K562 (cell line): Measurements from ENCODE around the gene TREX2. TPM values are rescaled to one million over a fixed set of nuclear protein-coding genes. Genes with fewer than 3 reads are reported as not detected.

Source experiments
- MBD2 ChIP-seq: sonication (generic); IDR thresholded peaks from 2 replicates; pipeline ENCODE4 v1.6.1; 2016; ENCODE audit warnings: low read depth, borderline replicate concordance
- MTA1 ChIP-seq: fragments of 450-650 bp; IDR thresholded peaks from 2 replicates; pipeline ENCODE4 v1.6.1; 2017; ENCODE audit warnings: borderline replicate concordance
- SIRT6 ChIP-seq: IDR thresholded peaks from one replicate; pipeline ENCODE4 v1.6.1; 2012; ENCODE audit warnings: low read depth, mild to moderate bottlenecking, control low read depth, inconsistent platforms, low read length, moderate library complexity
- SIX5 ChIP-seq, 2 experiments: IDR thresholded peaks; 2 replicates each; pipeline ENCODE4 v1.6.1; 2011; ENCODE audit warnings: low read length in 2 of 2, borderline replicate concordance in 1 of 2, low read depth in 1 of 2, mild to moderate bottlenecking in 1 of 2, moderate library complexity in 1 of 2; ENCODE audit not compliant: insufficient read depth in 1 of 2
- ZBTB33 ChIP-seq: sonication (generic); formaldehyde crosslinking; IDR thresholded peaks from 2 replicates; pipeline ENCODE4 v1.8.1; 2023; ENCODE audit warnings: mild to moderate bottlenecking, missing genetic modification reagents
- ZNF407 ChIP-seq: fragments of 450-650 bp; IDR thresholded peaks from 2 replicates; pipeline ENCODE4 v1.6.1; 2016; ENCODE audit warnings: low read depth
- polyA plus RNA-seq, 8 experiments: library from polyadenylated mRNA; depleted of rRNA in 4 of 8; stranded (reverse) in 5 of 8; unstranded in 3 of 8; fragments of >200 nt; fragmentation: Nextera tagmentation in 2 of 8; fragmentation: Illumina TruSeq in 1 of 8; extraction: Ambion mirVana in 2 of 8; extraction: Trizol in 1 of 8; gene quantifications; 2 replicates each; pipeline versions ENCODE4 v1.2.1 to v1.2.3, GENCODE V29; 2011 to 2014; ENCODE audit warnings: inconsistent platforms in 1 of 8, missing spikeins in 1 of 8
- total RNA-seq, 7 experiments: library from RNA; depleted of rRNA in 6 of 7; stranded (reverse); fragments of >200 nt in 6 of 7; fragmentation: Illumina TruSeq in 2 of 7; extraction: Trizol in 2 of 7; gene quantifications; 2 replicates each; pipeline versions ENCODE4 v1.2.1 to v1.2.3, GENCODE V29; 2011 to 2021; ENCODE audit warnings: low replicate concordance in 1 of 7

The TREX2 gene
- total and polyA plus RNA-seq, 9 of the 15 experiments (the other 6 are each of a cell fraction or from before 2014, with no cell fraction given) = 0.07 to 1.5 (median 0.33) TPM; not detected in 2

GRCh38 chrX:153463556-153463955, 17.7 kb upstream of the TREX2 start (continued):
- TF ChIP-seq ZNF407 (no peak), SIX5 (IDR thresholded peaks at IDR 0.05; ENCODE audit: borderline replicate concordance in 1 of 2, insufficient read depth in 1 of 2, low read depth in 1 of 2, low read length in 2 of 2) (no peak), MBD2 (no peak), SIRT6 (no peak), MTA1 (no peak), ZBTB33 (CRISPR knock-in tag) (no peak)
